NOMO-1 treated with DMSO at 0.1 percent for 48 hours (cell line): ENCODE results near the gene EPSTI1.

Source experiments
- DNase-seq: peaks from one replicate; lab custom pipeline; 2025; ENCODE audit not compliant: unreplicated experiment; lab: John Stamatoyannopoulos, UW

The EPSTI1 gene

DNA sequence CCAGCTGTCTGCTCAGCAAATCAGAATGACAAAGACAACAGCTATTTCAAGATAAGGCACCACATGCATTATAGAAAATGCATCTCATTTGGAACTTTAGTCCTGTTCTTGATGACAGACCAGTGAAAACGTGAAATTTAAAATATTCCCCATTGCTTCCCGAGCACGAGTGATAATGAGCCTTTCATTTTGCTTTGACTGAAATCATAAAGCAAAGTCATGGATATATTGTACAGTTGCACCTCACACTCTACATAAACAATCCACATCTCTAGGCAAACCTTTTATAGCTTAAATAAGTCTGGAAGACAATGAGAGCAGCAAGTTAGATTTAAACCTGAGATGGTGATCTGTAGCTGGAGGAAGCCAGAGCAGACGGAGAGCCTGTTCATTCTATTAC, 131.6 kb downstream of the EPSTI1 start:
- DNase-seq: no peak

DNA sequence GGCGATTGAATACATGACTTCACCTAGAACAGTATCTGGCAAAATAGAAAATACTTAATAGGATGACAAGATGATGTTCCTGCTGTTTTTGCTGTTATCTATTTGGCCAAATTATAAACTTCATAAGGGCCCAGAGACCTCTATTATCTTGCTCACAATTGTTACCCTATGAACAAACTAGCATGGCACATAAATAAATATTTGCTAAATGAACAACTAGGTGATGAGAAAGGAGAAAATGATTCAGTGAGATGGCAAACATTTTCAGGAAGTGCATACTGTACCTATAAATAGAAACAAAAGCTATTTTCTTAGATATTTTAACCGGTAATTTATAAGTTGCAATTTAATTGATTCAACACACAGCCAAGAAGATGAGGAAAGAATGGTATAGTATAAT, 132.3 kb downstream of the EPSTI1 start:
- DNase-seq: no peak

DNA sequence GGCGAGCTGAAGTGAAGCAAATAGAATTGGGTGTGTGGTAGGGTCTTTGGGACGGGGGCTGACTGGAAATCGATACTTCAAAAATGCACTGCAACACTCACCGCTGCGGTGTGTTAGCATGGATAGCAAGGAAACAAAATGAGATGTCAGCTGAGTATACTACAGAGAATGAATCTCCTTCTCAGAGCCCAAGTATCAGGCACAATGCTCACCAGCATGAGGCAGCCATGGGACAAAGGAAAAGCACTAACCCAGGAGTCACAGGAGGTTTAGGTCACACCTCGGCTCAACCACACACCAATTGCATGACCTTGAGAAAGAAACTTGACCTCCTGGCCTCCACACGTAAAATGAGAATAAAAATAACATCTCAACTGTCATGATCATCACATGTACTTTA, 136.6 kb downstream of the EPSTI1 start:
- no peak for DNase-seq

DNA sequence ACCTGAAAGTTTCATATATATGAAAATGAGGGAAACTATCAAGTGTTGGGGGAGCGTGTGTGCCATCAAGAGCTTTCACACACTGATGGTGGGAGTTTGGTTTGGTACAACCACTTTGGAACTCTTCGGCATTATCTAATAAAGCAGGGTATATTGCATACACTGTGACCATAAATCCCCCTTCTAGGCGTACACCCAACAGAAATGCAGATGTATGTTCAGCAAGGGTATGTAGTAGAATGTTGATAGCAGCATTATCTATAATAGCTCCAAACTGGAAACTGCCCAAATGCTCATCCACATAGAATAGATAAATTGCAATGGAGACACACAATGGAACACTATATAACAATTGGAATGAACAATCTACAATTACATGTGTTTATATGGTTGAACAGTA, 139.9 kb downstream of the EPSTI1 start:
- no peak for DNase-seq

DNA sequence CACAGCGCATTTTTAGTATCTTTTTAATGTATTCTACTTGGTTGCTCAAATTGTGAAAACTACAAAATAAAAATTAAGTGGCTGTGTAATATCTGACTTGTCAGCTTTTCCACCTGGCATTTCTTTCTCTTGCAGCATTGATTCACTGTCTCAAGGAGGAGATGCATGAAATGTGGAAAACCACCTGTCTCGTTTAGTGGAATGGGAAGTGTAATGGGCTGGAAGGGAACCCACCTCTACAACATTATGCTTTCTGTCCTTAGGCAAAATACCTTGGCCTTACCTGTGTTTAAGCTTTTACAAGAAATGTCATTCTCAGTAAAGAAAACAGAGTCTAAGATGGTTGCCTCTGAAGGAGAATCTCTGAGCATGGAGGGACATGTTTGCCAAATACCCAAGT, 142.8 kb downstream of the EPSTI1 start:
- no peak for DNase-seq

DNA sequence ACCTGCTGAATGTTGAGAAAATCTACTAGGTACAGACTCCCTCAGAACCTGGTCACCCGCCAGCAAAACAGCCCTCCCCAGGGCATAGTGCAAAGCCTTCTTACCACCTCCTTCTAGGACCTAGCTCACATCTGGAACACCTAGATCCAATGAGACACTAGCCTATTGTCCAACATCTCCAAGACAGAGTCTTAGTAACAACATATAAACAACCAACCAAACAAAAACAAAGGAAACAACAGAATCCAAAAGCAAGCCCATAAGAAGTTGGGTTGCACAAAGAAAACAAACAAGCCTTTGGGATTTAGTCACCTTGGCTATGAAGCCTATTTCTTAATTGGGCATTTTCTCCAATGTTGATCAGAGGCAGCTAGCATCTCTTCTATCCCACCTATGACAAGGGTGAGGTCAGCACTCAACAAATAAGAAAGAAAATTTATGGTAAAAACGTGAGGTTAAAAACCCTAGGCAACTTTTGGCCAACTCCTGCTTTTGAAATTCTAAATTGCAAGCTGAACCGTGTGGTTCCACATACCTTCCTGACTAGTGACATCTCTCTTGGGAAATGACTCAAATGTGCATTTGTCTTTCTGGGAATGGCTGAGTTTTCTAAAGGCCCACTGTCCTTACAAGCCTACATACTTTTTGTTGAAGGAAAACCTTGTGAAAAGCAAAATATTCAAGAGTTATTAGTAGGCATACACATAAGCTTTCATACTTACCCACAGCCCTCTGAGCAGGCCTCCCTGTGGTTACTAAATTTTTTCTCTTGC, 144.0 kb downstream of the EPSTI1 start:
- DNase-seq: no peak

DNA sequence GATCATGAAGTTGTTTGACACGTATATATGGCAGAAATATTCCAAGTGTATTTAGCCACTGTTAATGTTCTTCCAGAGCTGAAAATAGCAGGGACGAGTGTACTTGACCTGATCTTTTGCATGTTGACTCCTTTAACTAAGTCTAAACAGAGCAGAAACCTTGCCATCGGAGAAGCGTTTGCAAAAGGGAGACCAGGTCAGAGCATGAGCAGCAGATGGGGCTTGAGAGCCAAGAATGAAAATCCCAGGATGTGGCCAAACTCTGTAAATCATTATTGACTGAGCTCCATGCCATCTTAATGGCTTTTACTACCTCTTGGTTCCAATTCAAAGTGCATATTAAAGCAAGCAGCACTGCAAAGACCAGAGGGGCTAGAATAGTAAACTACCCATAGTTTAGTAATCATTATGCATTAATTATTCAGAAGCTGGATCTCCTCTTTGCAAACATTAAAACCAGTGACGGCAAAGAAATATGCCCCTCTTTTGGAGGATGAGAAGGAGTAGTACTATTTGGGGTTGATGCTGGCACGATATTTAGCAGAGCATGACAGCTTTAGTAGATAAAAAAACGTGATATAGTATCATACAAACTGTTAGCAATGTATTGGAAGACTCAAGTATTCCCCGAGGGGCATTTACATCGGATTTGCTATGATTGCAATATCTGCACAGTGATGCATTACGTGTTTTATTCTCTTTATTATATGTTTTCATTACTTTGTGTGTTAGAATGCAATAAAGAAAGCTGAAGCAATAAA, 154.9 kb downstream of the EPSTI1 start:
- no peak for DNase-seq
